WI38 (cell line): ENCODE results near the gene KLHL33.
A peak's percentile ranks its signal among the peaks of the same experiment; 100 is the strongest.

Experiments used
- H3K4me3 ChIP-seq: 2 replicates; pipeline ENCODE4 v1.5.1; 2011; ENCODE audit warnings: low read depth, mild to moderate bottlenecking, control low read depth, low read length
- CTCF ChIP-seq: IDR thresholded peaks from 2 replicates; pipeline ENCODE4 v1.5.1; 2012; ENCODE audit warnings: low read depth, mild to moderate bottlenecking, control low read depth, low read length

The KLHL33 gene

GRCh38 chr14:20412411-20412810 is 23.6 kb downstream of the KLHL33 start:
- peak overlapping the region; percentile 84 for H3K4me3 ChIP-seq
- TF ChIP-seq CTCF, result no peak

- no peak for TF ChIP-seq CTCF
- no peak overlapping the region for H3K4me3 ChIP-seq
These were observed 26.7 kb downstream of the KLHL33 start for GRCh38 chr14:20409226-20409625.

GRCh38 chr14:20403521-20403920 is 32.4 kb downstream of the KLHL33 start:
- TF ChIP-seq CTCF, result no peak
- H3K4me3 ChIP-seq, result no peak overlapping the region

GRCh38 chr14:20400965-20401593 is 34.9 kb downstream of the KLHL33 start:
- H3K4me3 ChIP-seq, result no peak overlapping the region
- TF ChIP-seq CTCF, result no peak

GRCh38 chr14:20400589-20400964 is 35.4 kb downstream of the KLHL33 start:
- no peak overlapping the region for H3K4me3 ChIP-seq
- no peak for TF ChIP-seq CTCF

- no peak for TF ChIP-seq CTCF
- no peak overlapping the region for H3K4me3 ChIP-seq
These were observed 38.5 kb downstream of the KLHL33 start for GRCh38 chr14:20397511-20397910.

GRCh38 chr14:20391505-20391904 is 44.5 kb downstream of the KLHL33 start:
- no peak overlapping the region for H3K4me3 ChIP-seq
- TF ChIP-seq CTCF, result no peak
